Measurements from ENCODE around the gene FRMD4A.
"Not testable (repeated sequence)": the region's sequence is repeated elsewhere in the genome, so short reads cannot be mapped to it uniquely, and the experiment has no call there.

The FRMD4A gene

GRCh38 chr10:14240253-14241189, 90.2 kb downstream of the FRMD4A start:
- no peak for DNase-seq (ENCODE audit: low read depth)

GRCh38 chr10:14238659-14239058, 92.1 kb downstream of the FRMD4A start:
- not testable (repeated sequence) for DNase-seq (ENCODE audit: low read depth)

DNA sequence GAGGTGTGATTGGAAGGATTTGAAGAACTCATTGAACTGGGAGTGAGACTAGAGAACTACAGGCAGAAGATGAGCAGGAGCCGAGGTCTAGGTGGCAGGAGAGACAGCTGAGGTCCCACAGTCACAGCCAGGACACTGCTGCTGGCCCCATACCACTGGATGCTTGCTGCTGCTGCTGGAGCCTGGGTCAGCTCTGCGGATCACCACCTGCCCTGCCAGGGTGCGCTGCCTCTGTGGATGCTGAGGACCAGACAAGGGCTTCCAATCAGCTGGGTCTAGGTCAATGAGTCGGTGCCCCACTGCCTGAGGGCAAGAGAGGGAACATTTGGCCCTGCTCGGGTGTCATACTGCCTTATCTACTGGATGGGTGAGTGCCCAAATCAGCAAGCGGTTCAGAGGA, 94.4 kb downstream of the FRMD4A start:
- DNase-seq (ENCODE audit: low read depth): no peak

DNA sequence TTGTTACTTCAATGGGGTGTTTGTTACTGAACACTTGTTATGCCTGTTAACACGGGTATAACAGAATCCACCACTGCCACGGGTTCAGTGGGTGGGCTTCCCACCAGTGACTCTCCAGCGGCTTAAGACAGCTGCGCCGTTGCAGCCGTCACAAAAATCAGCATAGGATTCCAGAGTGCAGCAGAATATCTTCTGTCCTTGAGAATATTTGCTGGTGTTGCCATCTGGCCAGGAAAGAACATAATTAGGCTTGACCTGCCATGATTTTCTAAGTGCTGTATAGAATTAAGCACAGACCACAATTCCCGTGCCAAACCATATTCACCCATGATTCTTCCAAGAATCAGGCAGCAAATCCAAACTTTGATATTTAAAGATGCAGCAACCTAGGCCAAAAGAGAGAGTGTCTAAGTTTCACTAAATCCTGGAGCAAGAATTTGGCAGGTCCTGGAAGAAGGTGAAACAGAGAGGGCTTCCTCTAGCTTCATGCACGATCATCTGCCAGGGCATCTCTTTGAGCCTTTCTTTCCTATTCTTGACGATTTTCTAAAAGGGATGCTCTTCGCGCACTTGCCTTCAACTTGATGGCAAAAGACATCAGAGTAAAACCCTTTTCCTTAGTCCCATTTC, 95.0 kb downstream of the FRMD4A start:
- no peak for DNase-seq (ENCODE audit: low read depth)

GRCh38 chr10:14233566-14233965, 97.2 kb downstream of the FRMD4A start:
- no peak for DNase-seq (ENCODE audit: low read depth)

- DNase-seq (ENCODE audit: low read depth): not testable (repeated sequence)
Measured at GRCh38 chr10:14228798-14229197, 101.9 kb downstream of the FRMD4A start.

GRCh38 chr10:14225379-14225778, 105.3 kb downstream of the FRMD4A start:
- no peak for DNase-seq (ENCODE audit: low read depth)

- DNase-seq (ENCODE audit: low read depth): no peak
Measured at GRCh38 chr10:14220026-14220425, 110.7 kb downstream of the FRMD4A start.

GRCh38 chr10:14219411-14219810, 111.3 kb downstream of the FRMD4A start:
- DNase-seq (ENCODE audit: low read depth): no peak

GRCh38 chr10:14215641-14216040, 115.1 kb downstream of the FRMD4A start:
- DNase-seq (ENCODE audit: low read depth): no peak

GRCh38 chr10:14213703-14214102, 117.0 kb downstream of the FRMD4A start:
- DNase-seq (ENCODE audit: low read depth): not testable (repeated sequence)

- no peak for DNase-seq (ENCODE audit: low read depth)
Measured at GRCh38 chr10:14211610-14212009, 119.1 kb downstream of the FRMD4A start.

DNA sequence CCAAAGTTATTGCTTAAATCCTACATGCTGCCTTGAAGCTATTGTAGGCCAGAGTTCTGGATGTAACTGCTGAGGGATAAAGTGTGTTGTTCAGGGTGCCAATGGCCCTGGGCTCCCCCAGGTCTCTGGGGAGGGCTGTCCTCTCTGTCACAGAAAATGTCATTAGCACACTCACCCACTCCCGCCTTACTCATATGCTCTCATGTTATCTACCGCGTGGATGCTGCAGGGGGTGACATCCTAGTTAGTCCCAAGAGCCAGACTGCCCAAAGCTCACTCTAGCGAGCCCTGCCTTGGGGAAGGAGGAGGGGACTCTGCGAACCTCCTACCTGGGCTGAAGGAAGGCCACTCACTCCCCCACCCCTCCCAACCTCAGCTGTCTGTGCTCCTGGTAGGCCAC, 122.5 kb downstream of the FRMD4A start:
- no peak for DNase-seq (ENCODE audit: low read depth)

DNA sequence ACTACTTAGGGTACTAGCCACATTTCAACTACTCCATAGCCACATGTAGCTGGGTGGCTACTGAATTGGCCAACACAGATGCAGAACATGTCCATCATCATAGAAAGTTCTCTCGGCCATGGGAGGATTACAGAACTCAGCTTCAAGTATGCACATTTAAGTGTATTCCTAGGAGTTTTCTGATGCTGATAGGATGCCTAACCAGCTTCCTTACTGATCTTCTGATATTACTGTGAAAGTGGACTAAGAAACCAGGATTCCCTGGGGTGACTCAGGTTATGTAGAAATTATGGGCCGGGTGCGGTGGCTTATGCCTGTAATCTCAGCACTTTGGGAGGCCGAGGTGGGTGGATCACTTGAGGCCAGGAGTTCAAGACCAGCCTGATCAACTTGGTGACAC, 125.5 kb downstream of the FRMD4A start:
- no peak for DNase-seq (ENCODE audit: low read depth)

DNA sequence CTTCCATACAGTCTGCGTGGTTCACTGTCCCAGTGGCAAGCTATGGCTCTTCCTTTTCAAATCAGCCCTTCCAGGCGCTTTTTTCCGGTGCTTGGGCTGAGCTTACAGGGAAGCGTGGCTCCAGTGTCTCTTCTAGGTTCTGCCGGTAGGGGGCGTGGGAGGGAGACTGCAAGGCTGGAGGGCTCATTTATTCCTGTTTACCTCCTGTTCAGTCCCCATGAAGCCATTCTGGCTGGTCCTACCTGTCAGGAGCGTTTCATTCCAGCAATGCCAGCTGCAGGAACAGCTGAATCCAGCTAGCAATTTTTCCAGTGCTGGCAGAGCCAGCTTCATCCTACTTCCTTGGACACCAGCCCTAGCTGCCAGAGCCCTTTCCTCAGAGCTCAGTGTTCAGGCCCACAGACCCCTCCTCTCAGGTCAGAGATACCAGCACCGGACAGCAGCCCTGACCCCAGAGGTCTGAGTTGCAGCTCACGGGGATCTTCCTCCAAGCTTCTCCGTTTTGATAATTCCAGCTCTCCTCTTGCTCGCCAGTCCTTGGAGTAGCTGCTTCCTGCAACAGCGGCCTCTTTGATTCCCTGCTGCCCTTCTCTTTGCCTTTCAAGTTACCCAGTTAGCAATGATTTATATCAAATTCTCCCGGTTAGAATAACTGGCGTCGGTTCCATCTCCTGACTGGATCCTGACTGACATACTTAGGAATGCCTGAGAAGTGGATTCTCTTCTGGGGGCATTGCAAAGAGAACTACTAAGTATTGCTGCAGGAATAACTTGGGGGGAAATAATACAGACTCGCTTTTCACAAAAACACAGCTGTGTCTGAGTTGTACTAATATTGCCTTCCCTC, 129.8 kb downstream of the FRMD4A start:
- no peak for DNase-seq (ENCODE audit: low read depth)

- not testable (repeated sequence) for DNase-seq (ENCODE audit: low read depth)
Measured at GRCh38 chr10:14199098-14199497, 131.6 kb downstream of the FRMD4A start.

- no peak for DNase-seq (ENCODE audit: low read depth)
Measured at GRCh38 chr10:14198078-14198477, 132.6 kb downstream of the FRMD4A start.

- DNase-seq (ENCODE audit: low read depth): no peak
Measured at GRCh38 chr10:14196113-14196512, 134.6 kb downstream of the FRMD4A start.

- DNase-seq (ENCODE audit: low read depth): no peak
Measured at GRCh38 chr10:14195433-14195832, 135.3 kb downstream of the FRMD4A start.

DNA sequence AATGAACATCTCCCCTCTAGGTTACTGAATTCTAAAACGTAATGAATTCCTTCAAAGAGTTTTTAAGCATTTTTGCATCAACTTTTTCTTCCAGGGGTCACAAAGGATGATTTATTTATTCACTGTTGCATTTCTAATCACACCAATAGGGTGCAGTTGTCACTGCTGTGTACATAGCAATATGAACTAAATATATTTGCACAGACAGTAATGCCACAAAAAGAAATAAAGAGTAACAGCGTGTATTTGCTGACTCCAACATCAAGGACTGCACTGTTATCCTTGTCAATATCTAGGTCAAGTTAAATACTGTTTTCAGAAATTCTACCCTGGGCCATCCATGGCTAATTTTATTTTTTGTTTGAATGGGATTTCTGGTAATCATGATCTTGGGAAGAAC, 138.0 kb downstream of the FRMD4A start:
- DNase-seq (ENCODE audit: low read depth): no peak

- no peak for DNase-seq (ENCODE audit: low read depth)
Measured at GRCh38 chr10:14191871-14192270, 138.9 kb downstream of the FRMD4A start.

- no peak for DNase-seq (ENCODE audit: low read depth)
Measured at GRCh38 chr10:14191407-14191806, 139.3 kb downstream of the FRMD4A start.

Data from HS-5 (cell line).